DMS114 treated with DMSO at 0.1 percent for 48 hours (cell line): ENCODE results near the gene EQTN.

ENCODE experiments used
- DNase-seq: peaks from one replicate; lab custom pipeline; 2025; ENCODE audit not compliant: unreplicated experiment; lab: John Stamatoyannopoulos, UW

EQTN gene

DNA sequence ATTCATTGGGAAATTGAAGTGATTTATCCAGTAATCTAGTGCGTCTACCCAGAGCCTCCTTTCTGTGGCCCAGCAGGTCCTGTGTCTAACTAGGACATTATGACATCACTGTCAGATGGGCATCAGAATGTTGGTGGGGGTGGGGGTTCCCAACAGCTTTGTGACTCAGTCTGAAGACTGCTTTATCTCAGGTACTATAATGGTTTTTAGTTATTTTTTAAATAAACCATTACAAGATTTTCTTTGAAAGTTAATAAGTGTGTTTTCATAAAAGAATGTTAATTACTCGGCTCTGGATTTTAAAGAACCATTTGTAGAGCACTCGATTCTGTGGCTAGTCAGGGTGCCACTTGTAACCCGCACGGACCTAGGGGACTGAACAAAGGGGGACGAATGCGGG is at the start of gene EQTN:
TSS of gene EQTN (minus strand) at position 101 of the 400 bp plus-strand sequence. CDS start at position 6, 95 bp downstream.
- no peak for DNase-seq

GRCh38 chr9:27344776-27345175 is 47.8 kb upstream of the EQTN start:
- no peak for DNase-seq

DNA sequence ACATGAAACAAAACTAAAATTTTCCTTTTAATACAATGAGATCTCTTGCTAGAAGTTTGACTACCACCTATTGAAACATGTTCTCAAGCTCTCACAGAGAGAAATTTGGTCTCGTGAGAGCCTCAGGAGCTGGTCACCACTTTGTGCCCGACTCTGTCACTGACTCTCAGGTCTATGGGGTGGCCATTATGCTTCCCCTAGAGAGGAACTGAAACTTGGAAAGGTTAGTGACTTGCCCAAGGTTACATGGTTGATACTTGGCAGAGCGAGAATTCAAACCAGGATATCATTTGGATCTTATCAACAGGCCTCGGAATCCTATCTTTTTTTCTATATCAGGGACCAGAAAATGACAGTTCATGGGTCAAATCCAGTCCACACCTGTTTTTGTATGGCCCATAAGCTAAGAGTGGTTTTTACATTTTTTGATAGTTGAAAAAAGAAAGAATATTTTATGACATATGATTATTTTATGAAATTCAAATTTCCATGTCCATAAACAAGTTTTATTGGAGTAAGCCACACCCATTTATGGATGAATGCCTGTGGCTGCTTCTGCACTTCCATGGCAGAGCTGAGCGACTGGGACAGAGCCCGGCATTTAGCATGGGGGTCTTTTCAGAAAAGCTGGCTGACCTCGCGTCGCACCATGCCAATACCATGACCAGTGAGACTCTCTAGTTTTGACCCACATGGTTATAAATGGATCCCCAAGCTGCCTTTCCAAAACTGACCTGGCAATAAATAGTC is 44.8 kb upstream of the EQTN start:
- no peak for DNase-seq

- no peak for DNase-seq
Observed at GRCh38 chr9:27340961-27341511, 44.1 kb upstream of the EQTN start.

GRCh38 chr9:27340285-27340674 is 43.3 kb upstream of the EQTN start:
- no peak for DNase-seq

DNA sequence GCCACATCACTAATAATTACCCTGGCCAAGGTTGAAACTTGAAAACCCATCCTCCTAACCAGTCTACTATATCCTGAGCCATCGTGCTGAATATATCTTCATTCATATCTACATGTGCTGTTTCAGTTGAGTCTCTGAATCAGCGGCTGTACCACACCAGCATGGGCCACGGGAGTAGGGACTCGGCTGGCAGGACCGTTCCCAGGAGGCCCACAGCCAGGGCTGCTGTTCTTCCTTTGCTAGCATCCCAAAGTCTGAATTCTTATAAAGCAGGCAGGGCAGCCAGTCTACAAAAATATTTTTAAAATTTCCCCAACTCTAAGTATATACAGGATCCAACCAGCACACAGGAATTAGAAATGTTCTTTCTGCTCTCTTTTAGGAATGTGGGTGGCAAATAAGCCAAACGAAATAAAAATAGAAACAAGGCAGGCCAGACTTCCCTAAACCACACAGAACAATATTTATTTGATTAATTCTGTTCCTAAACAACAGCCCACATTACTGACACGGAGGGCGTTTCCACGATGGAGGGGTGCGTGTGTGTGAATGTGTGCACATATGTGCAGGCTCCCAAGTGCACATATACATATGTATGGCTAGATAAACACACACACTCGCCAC is 42.8 kb upstream of the EQTN start:
- DNase-seq: no peak

DNA sequence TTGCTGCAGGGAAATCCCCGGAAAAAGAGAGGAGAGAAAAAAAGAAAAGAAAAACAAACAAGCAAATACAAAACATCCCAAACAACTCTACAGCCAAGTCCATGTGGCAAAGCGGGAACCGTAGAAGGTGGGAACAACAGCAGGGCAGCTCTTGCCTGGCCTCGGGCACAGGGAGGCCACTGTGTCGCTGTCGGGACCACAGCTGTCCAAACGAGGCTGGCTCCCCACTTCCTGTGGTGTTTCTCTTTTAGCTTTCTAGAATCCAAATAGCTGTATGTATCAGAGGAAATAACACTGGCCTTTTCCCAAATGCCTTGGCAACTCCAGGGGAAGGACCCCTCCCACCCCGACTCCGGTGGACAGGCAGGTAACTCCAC is 41.6 kb upstream of the EQTN start:
- DNase-seq: no peak

DNA sequence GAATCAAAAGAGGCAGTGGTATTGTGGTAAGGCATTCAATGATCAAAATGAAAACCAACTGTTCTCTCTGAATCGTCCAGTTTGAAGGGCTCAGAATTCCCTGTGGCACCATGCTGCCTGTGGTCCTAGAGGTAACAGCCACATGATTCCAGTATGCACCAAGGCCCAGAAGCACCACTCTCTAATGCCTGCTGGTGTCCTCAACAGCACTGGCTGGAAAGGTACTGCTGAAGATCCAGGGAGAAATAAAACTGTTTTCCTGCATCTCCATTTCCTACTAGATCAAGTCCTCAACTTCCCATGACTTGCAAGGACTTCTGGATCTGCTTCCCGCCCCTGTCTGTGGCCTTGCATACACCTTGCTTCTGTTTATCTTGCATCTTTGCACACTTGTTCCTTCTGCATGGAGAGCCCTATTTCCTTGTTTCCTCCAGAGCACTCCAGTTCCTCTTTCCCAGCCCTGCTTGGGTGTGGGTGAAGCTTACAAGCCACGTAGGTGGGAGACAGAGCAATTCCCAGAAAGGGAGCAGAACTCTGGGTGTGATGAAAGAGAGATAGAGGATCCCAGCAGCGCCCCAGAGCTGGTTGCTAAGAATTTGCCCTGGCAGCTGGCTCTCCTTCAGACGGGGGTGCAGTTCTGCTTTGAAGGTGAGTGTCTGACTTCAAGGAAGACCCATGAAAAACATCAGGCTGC is 41.0 kb upstream of the EQTN start:
- no peak for DNase-seq

GRCh38 chr9:27337236-27337635 is 40.3 kb upstream of the EQTN start:
- no peak for DNase-seq

DNA sequence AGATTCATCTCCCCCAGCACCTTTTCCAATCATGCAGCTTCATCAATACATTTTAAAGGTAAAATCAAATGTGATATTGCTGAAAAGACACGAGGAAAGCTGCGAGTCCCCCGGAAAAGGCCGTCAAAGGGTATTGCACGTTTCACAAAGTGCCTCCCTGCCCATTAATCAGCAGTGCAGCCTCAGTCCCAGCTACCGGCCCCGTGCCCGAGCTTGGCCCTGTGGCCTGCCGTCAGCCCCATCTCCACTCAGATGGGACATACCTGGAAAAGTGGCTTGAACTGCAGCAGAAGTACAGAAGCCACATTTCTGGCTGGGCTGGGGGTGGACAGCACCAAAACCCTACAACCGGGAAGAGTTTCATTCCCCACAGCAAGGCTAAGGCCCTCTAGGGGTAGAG is 39.9 kb upstream of the EQTN start:
- no peak for DNase-seq

DNA sequence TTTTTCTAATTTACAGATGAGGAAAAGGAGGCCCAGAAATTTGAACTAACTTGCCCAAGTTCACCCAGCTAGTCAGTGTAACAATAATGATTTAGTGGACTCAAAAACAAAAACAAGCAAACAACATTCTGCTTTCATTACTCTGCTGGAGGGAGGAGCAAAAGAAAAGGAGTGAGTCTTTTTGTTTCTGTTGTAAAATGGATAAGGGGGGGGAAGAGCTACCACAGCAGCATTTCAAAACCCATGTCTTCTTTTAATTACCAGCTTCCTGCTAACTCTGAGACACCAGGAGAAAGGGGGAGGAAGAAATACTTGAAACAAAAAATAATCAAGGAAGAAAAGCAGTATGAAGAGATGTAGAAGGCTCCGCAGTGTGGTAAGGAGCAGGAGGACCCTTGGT is 39.2 kb upstream of the EQTN start:
- no peak for DNase-seq

DNA sequence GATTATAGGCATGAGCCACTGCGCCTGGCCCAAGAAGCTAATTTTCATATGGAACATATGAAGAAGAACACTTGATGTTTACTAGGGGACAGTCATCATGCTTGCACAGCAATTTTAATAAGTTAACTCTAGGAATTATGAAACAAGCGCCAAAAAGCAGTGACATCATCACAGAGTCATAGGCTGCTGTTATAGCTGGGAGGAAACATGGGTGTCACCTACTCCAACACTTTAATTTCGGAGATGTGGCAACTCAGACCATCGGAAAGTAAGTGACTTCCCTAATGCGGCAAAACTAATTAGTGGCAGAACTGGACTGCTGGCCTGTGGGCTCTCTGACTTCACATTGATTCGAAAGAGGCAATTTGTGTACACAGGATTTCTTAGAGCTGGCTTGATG is 38.1 kb upstream of the EQTN start:
- no peak for DNase-seq

DNA sequence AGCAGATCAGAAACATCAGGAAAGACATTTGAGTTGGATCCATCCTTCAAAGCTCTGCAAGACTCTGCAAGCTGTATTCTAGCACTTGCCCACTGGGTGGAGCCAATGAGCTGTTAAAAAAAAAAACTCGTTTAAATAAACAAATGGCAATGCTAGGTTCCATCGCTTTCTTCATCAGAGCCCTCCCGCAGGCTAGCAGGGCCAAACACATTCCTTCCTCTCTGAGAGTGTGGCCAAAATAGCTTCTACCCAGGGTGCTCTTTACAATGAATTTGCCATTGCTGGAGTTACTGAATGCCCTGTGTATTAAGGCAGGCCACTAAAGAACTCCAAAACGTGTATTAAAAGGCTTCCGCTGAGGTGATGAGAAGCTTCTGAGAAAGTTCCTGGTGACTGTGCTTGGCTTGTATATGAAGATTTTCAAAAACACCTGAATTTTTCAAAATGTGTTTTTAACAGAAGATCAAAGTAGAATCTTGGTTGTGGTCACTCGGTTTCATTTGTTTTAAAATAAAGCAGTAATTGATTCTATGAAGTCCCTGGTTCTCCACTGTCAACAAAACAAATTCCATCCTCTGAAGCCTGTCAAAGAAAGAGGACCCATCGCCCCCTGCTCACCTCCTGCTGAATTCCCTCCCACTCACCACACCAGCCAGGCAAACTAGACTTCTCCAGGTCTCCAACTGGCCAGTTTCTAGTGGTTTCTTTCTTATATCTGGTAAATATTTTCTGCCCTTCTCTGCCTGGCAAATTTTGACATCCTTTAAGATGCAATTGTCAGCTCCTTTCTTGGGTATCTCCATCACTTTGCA is 36.5 kb upstream of the EQTN start:
- DNase-seq: peak; percentile 37

DNA sequence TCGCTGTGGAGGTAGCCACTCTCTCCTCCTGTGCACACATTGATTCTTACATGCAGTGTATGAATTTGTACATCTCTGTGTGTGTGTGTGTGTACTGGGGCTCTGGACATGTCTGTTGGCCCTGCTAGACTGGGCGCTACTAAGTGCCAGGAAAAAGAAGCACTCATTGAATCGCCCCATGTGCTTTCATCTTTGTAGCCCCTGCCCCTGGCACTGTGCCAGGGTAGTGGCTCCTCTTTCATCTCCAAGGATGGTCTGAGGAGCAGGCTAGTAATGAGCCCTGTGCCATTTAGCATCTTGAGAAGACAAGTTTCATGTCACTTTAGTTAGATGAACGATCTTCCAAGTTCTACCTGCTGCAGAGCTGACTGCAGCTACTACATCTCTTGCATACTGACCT is 34.4 kb upstream of the EQTN start:
- DNase-seq: no peak

- no peak for DNase-seq
Observed at GRCh38 chr9:27329291-27329690, 32.3 kb upstream of the EQTN start.

- DNase-seq: no peak
Observed at GRCh38 chr9:27328483-27328882, 31.5 kb upstream of the EQTN start.

- no peak for DNase-seq
Observed at GRCh38 chr9:27311184-27311583, 14.2 kb upstream of the EQTN start.

DNA sequence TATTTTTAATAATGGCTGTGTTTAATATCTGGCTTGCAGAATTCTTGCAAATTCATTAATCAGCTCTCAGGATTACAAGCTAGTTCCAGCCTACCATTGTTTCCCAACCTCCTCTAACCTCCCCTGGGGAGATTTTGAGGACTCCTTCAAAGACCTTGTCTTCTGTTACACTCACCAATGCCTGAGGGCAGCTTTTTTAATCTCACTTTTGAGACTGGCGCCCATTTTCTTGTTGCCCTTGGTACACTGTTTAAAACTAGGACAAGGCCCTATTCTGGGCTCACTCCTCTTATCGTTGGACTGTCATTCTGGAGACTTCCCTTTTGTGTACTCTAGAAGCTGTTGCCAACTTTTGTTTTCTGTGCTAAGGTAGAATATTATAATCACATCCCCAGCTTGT is 13.6 kb upstream of the EQTN start:
- DNase-seq: no peak

DNA sequence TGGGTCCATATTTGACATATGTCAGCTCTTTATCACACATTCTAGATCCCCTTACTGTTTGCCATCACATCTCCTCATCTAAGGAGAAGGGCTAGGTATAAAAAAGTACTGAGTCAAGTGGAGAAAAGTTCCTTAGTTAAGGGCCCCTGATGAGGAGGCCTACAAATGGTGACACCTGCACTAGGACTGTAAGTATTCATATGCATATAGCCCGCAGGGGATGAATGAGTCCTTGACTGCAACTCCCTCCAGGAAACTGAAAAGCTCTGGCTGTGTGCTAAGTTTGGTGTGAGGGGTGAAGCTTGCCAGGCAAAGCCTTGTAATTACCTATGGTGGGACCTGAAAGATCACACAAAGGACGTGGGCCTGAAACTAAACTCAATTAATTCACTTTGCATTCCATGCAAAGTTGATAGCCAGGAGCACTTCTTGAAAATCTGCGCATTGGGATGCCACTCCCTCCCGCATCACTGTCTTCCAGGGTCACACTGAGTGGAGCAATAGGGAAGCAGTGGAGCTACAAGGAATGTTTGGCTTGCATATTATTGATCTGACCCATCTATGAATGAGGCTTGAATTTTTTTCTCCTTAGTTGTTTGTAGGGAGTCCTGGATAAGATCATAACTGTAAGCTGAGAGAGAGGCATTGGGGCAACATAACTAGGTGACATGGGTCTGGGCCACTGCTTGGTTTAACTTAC is 11.9 kb upstream of the EQTN start:
- DNase-seq: no peak

DNA sequence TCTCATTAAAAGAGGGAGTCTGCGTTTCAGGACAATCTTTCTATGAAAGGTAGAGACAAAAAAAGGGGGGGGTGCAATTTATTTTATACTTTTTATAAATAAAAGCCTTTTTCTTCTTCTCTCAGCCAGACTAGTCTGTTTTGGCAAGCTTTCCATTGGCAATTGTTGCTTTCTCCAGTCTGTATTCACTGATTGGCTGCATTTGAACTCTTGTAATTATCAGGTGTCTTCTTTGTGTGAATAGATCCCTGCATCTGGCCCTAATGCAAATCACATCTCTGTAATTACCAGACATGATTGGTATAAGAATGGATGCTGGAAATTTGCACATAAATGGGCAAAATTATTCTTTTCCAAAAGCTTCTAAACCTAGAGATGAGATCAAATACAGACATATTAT is 7.6 kb upstream of the EQTN start:
- DNase-seq: no peak

DNA sequence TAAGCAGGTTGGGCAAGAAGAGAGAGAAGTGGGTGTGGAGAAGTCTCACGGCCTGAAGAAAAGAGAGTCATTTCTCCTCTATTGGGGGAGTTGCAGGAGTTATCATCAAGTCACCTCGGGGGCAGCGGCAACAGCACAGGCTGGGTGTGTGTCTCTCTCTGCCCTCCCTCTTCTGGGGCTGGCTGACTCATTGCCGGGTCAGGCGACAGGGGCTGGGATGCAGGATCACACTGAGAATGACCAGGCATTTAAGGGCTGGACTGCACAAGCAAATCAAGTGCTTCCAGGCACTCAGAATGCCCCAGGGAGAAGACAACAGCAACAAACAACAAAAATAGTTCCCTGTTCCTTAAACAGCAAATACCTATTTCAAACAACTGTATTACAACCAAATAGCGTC is 6.3 kb upstream of the EQTN start:
- DNase-seq: no peak
